Astrocyte of the spinal cord (primary cell): ENCODE data around the gene RPL7A.

Experiments
- DNase-seq: peaks from one replicate; pipeline ENCODE4 v3.0.0; 2011; ENCODE audit warnings: low read depth, low spot score
- H3K4me3 ChIP-seq: 2 replicates; pipeline ENCODE4 v1.5.1; 2011; ENCODE audit warnings: low read depth, mild to moderate bottlenecking, low read length, moderate library complexity
- in situ Hi-C: cut with HindIII; loops from 2 replicates; pipeline ENCODE4 v1.10.0; 2017; ENCODE audit warnings: low sequenced_read_pairs
- TF ChIP-seq, protein P1 (sequence below): IDR thresholded peaks from 2 replicates; pipeline ENCODE4 v1.5.1; 2012; ENCODE audit warnings: low read depth, mild to moderate bottlenecking, low read length, inconsistent platforms

The RPL7A gene

DNA sequence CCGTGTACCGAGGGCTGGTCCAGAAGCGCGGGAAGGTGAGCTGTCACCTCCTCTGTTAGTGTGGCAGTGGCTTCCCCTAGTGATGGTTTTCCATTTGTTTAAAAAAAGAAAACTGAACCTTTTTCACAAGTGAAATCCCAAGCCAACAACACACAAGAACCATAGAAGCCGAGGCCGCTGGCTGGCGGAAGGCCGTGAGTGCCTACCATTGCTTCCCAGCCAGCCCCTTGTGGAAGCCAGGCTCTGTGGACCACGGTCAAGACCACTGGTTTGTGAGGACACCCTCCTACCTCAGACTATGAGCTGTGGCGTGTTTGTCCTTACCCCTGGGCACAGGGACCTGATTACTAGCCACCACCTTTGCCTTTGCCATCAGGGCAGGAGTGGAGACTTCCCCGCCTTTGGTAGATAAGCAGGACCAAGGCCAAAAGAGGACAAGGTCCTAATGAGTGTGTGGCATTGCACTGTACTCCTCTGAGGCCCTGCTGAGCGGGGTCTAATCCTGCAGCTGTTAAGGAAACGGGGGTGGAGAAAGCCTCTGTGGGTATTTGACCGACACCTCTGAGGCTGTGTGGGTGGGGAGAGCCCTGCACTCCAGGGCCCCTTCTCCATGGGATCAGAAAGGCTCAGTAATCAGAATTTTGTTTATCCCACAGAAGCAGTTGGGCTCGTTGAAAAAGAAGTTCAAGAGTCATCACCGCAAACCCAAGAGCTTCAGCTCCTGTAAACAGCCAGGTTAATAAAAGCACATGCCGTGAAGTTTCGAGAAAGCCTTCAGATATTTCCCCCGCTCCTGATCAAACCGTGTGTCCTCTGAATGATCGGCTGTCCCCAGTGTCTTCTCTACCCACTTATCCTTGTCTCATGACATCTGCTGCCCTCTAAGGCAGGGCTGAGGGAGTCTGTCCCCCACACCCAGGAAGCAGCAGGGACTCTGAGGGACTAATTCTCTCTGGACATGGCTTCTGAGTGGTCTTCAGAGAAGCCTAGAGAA, 12.7 kb downstream of the RPL7A start:
- TF ChIP-seq, protein P1, sequence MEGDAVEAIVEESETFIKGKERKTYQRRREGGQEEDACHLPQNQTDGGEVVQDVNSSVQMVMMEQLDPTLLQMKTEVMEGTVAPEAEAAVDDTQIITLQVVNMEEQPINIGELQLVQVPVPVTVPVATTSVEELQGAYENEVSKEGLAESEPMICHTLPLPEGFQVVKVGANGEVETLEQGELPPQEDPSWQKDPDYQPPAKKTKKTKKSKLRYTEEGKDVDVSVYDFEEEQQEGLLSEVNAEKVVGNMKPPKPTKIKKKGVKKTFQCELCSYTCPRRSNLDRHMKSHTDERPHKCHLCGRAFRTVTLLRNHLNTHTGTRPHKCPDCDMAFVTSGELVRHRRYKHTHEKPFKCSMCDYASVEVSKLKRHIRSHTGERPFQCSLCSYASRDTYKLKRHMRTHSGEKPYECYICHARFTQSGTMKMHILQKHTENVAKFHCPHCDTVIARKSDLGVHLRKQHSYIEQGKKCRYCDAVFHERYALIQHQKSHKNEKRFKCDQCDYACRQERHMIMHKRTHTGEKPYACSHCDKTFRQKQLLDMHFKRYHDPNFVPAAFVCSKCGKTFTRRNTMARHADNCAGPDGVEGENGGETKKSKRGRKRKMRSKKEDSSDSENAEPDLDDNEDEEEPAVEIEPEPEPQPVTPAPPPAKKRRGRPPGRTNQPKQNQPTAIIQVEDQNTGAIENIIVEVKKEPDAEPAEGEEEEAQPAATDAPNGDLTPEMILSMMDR: no peak
- in situ Hi-C loops: no loop called here

DNA sequence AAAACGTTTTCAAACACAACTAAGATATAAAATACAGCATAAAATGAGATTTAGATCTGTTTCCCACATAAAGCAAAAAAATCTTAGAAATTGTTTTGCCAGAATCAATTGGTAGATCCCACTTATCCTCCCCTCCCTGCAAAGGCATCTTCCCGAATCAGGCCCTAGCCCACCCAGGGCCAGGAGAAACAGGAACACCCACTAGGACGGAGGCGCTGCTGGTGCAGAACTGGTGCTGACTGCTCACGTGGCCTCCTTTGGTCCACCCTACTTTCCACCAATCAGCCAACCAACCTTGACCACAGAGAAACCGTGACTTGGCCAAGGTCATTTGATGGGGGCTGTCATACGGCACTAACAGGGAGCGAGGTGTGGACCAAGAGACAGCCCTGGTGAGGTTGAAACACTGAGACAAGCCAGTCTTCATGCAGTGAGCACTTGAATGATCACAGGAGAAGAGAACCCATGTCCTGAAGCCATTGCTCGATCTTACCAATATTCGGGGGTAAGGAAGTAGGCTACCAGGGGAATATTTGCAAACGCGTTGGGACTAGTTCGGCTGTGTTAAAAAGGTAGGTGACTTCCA, 13.6 kb downstream of the RPL7A start:
- in situ Hi-C loops: no loop called here
- no peak overlapping the region for H3K4me3 ChIP-seq
- no peak for DNase-seq
- TF ChIP-seq, protein P1: no peak

More for the DNA sequence above, 12.7 kb downstream of the RPL7A start:
- DNase-seq: no peak
- H3K4me3 ChIP-seq: no peak overlapping the region

DNA sequence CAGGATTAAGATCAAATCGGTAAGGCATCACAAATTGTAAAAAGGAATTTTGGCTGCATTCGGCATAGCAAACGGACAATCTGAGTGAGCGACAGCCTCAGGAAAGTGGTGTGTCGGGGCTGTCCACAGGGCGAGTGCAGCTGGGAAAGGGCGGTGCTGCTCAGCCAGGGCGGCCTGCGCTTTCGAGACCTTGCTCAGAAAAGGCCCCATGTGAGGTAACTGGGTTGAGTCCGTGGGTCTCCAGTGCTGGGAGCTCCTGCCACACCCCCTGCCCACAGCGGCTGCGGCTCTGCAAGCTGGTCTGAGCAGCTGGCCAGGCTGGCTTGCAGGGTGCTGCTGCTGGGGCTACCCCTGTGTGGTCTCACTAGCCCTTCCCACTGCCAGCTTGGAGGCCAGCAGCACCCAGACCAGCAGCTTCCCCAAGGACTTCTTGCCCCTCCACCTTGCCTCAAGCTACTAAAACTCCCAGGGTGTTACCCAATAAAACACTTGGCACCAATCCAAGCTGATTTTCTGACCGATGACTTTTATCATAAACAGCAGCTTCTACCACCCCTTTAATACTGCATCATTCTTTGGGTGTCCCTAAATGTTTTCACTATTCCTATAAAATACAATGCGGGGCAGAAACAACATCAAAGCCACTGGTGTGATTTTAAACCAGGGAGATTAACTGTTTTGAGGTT, 14.5 kb downstream of the RPL7A start:
- H3K4me3 ChIP-seq: no peak overlapping the region
- TF ChIP-seq, protein P1: no peak
- in situ Hi-C loops: no loop called here
- no peak for DNase-seq

DNA sequence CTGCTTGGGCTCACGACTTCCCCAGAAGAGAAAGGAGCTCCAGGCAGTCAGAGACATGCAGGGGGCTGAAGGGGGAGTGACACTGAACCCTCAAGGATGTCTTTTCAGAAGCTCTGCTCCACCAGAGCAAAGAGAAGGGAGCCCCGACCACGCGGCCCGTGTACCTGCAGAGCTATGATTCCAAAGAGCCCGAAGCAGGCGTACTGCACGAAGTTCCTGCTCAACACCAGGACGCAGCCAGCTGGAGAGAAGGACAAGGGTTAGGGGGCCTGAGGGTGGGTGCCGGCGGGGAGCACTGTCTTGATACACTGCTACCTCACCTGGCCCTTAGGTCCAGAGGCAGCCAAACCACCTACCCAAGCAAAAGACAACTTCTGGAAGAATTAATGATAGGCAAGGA, 18.4 kb downstream of the RPL7A start:
- TF ChIP-seq, protein P1: no peak
- in situ Hi-C loops: no loop called here
- no peak for DNase-seq
- no peak overlapping the region for H3K4me3 ChIP-seq

DNA sequence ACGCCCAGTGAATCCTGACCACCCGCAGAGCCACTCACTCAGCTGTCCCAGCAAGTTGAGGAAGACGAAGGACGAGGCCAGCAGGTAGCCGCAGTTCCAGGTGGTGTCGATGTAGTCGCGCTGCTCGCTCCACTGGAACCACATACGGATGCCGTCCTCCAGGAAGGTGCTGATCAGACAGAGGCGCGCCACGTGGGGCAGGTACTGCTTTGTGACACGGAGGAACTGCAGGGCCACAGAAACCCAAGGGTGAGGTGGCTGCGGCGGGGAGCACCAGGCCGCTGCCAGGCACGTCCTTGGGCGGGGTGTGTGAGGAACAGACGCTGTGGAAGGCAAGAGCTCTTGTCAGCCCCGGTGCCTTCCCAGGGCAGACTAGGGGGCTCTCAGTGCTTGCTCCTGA, 19.2 kb downstream of the RPL7A start:
- no peak overlapping the region for H3K4me3 ChIP-seq
- in situ Hi-C loops: no loop called here
- TF ChIP-seq, protein P1: no peak
- DNase-seq: no peak

DNA sequence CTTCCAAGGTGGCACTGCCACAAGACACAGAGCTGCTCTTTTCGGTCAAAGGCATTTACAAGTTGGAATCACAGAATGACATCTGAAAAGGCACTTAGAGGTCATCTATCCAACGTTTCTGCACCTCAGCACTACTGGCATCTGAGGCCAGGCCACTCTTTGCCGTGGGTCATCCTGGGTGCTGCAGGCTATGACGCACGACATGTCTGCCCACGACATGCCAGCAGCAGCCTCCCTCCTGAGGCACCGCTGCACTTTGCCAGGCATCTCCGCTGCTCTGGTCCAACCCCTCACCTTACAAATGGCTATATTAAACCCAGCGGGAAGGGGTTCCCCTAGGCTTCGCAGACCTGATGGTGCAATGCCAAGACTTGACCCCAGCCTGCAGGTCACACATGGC, 19.8 kb downstream of the RPL7A start:
- in situ Hi-C loops: no loop called here
- no peak overlapping the region for H3K4me3 ChIP-seq
- TF ChIP-seq, protein P1: no peak
- DNase-seq: no peak
